Endodermal cell (in vitro differentiated cells): ENCODE results near the gene UBE2E3. TPM values are rescaled to one million over a fixed set of nuclear protein-coding genes. Genes with fewer than 3 reads are reported as not detected.
"Not testable (repeated sequence)": the region's sequence is repeated elsewhere in the genome, so short reads cannot be mapped to it uniquely, and the experiment has no call there.

Source experiments
- DNase-seq: peaks from one replicate; pipeline ENCODE4 v3.0.0-alpha.2; 2017
- H3K27ac ChIP-seq: 2 replicates; pipeline ENCODE4 v1.5.1; 2013; ENCODE audit warnings: mild to moderate bottlenecking, low read depth, low read length, moderate library complexity
- H3K27me3 ChIP-seq: 2 replicates; pipeline ENCODE4 v1.6.1; 2013; ENCODE audit warnings: mild to moderate bottlenecking, low read length, moderate library complexity; ENCODE audit not compliant: insufficient read depth, control insufficient read depth, poor library complexity, severe bottlenecking
- H3K36me3 ChIP-seq: 2 replicates; pipeline ENCODE4 v1.7.0; 2013; ENCODE audit warnings: mild to moderate bottlenecking, low read length, moderate library complexity; ENCODE audit not compliant: control insufficient read depth, insufficient read depth
- H3K4me1 ChIP-seq: one replicate; pipeline ENCODE4 v1.7.0; 2013; ENCODE audit warnings: low read length; ENCODE audit not compliant: control insufficient read depth, insufficient read depth
- H3K4me3 ChIP-seq: 2 replicates; pipeline ENCODE4 v1.5.1; 2013; ENCODE audit warnings: mild to moderate bottlenecking, low read length, moderate library complexity
- H3K9ac ChIP-seq: 2 replicates; pipeline ENCODE4 v1.6.1; 2013; ENCODE audit warnings: mild to moderate bottlenecking, low read length, moderate library complexity; ENCODE audit not compliant: poor library complexity, severe bottlenecking; ENCODE audit errors: extremely low read depth
- H3K9me3 ChIP-seq: 2 replicates; pipeline ENCODE4 v1.6.1; 2013; ENCODE audit warnings: mild to moderate bottlenecking, low read length, moderate library complexity; ENCODE audit not compliant: control insufficient read depth
- H3K27ac Mint-ChIP-seq: 2 replicates; pipeline ENCODE4 v1.8.0; 2020; ENCODE audit warnings: mixed read lengths
- H3K27me3 Mint-ChIP-seq: 2 replicates; pipeline ENCODE4 v1.8.0; 2021; ENCODE audit warnings: mild to moderate bottlenecking, mixed read lengths; ENCODE audit not compliant: insufficient read depth
- H3K36me3 Mint-ChIP-seq: 2 replicates; pipeline ENCODE4 v1.8.0; 2020; ENCODE audit warnings: low read depth, mixed read lengths
- H3K4me1 Mint-ChIP-seq: 2 replicates; pipeline ENCODE4 v1.8.0; 2020; ENCODE audit warnings: mixed read lengths
- H3K4me3 Mint-ChIP-seq: 2 replicates; pipeline ENCODE4 v1.8.0; 2020; ENCODE audit warnings: mild to moderate bottlenecking, moderate library complexity, mixed read lengths
- H3K9me3 Mint-ChIP-seq: 2 replicates; pipeline ENCODE4 v1.8.0; 2020; ENCODE audit warnings: mild to moderate bottlenecking, mixed read lengths
- CTCF ChIP-seq: fragments of 200-600 bp; sonication (generic); conservative IDR thresholded peaks from 2 replicates; pipeline ENCODE4 v1.5.0; 2021; ENCODE audit warnings: antibody characterized with exemption, mild to moderate bottlenecking
- WGBS, 2 experiments: methylation state at CpG; one replicate each; pipeline versions ENCODE4 v1.1.5 to v1.1.7; 2013; ENCODE audit warnings: missing lambda C conversion rate in 2 of 2, mixed read lengths in 1 of 2; ENCODE audit not compliant: insufficient coverage in 1 of 2, insufficient read length in 1 of 2; 5-methylcytosine and 5-hydroxymethylcytosine counted together
- total RNA-seq, 2 donors: library from RNA; stranded (reverse); fragmentation: NEBNext Ultra II Directional in 1 of 2; extraction: Animal tissue kit (Norgen Biotek cat#: 25700) in 1 of 2; gene quantifications; 2 replicates in 1 of 2; 3 replicates in 1 of 2; pipeline ENCODE4 v1.2.1, GENCODE V29; 2021

The UBE2E3 gene
- total RNA-seq, 2 donors from 2014 or later, result 84.2 to 85.0 TPM

- Histone ChIP-seq H3K4me1 (peaks cover 2% of the 10 kb centered on the region), H3K9ac (no peak overlapping the region), H3K27me3 (peaks cover 51% of the 10 kb centered on the region), H3K4me3 (no peak overlapping the region), H3K36me3 (no peaks in the 10 kb centered on the region), H3K27ac (no peak overlapping the region), H3K9me3 (no peaks in the 10 kb centered on the region)
- peaks cover 10% of the 10 kb centered on the region for H3K27me3 Mint-ChIP-seq
- H3K9me3 Mint-ChIP-seq, result no peaks in the 10 kb centered on the region
- H3K36me3 Mint-ChIP-seq, result no peaks in the 10 kb centered on the region
- WGBS, 2 experiments, result 89% methylated on average over 1 of the region's 1 CpG; no CpG with 5 or more reads in 1 of the 2 experiments
- DNase-seq, result no peak
- peaks cover 10% of the 10 kb centered on the region for H3K4me1 Mint-ChIP-seq
- no peak overlapping the region for H3K4me3 Mint-ChIP-seq
- TF ChIP-seq CTCF, result no peak
- no peak overlapping the region for H3K27ac Mint-ChIP-seq
Measured at GRCh38 chr2:180934911-180935310, 45.5 kb upstream of the UBE2E3 start.

- H3K27ac Mint-ChIP-seq, H3K9ac ChIP-seq, H3K4me1 Mint-ChIP-seq, H3K4me3 ChIP-seq, H3K36me3 Mint-ChIP-seq, H3K4me3 Mint-ChIP-seq, H3K27ac ChIP-seq, H3K9me3 ChIP-seq, DNase-seq, H3K9me3 Mint-ChIP-seq, H3K4me1 ChIP-seq, H3K36me3 ChIP-seq: not testable (repeated sequence)
- H3K27me3 ChIP-seq, result peaks cover 56% of the 10 kb centered on the region
- WGBS, 2 experiments, result 77% methylated on average over 3 of the region's 3 CpGs; no CpG with 5 or more reads in 1 of the 2 experiments
- peaks cover 10% of the 10 kb centered on the region for H3K27me3 Mint-ChIP-seq
Measured at GRCh38 chr2:180937480-180937879, 42.9 kb upstream of the UBE2E3 start.

GRCh38 chr2:180938451-180938850, 42.0 kb upstream of the UBE2E3 start:
- Mint-ChIP-seq H3K9me3 (no peaks in the 10 kb centered on the region), H3K4me3 (no peak overlapping the region), H3K36me3 (no peaks in the 10 kb centered on the region), H3K27ac (no peak overlapping the region), H3K27me3 (peaks cover 10% of the 10 kb centered on the region), H3K4me1 (peaks cover 10% of the 10 kb centered on the region)
- no peaks in the 10 kb centered on the region for H3K9me3 ChIP-seq
- no peak for TF ChIP-seq CTCF
- no peak overlapping the region for H3K9ac ChIP-seq
- DNase-seq, result no peak
- H3K27ac ChIP-seq, result no peak overlapping the region
- H3K27me3 ChIP-seq, result peaks cover 54% of the 10 kb centered on the region
- H3K4me3 ChIP-seq, result no peak overlapping the region
- peaks cover 2% of the 10 kb centered on the region for H3K4me1 ChIP-seq
- H3K36me3 ChIP-seq, result no peaks in the 10 kb centered on the region

- Histone ChIP-seq H3K9me3 (no peaks in the 10 kb centered on the region), H3K9ac (no peak overlapping the region), H3K36me3 (no peaks in the 10 kb centered on the region), H3K4me3 (no peak overlapping the region), H3K4me1 (no peaks in the 10 kb centered on the region), H3K27me3 (peaks cover 21% of the 10 kb centered on the region), H3K27ac (no peak overlapping the region)
- H3K4me3 Mint-ChIP-seq, result no peak overlapping the region
- no peak for TF ChIP-seq CTCF
- H3K4me1 Mint-ChIP-seq, result no peaks in the 10 kb centered on the region
- H3K9me3 Mint-ChIP-seq, result no peaks in the 10 kb centered on the region
- no peak overlapping the region for H3K27ac Mint-ChIP-seq
- no peak for DNase-seq
- no peaks in the 10 kb centered on the region for H3K36me3 Mint-ChIP-seq
- WGBS, 2 experiments, result 100% methylated on average over 1 of the region's 1 CpG; no CpG with 5 or more reads in 1 of the 2 experiments
- peaks cover 2% of the 10 kb centered on the region for H3K27me3 Mint-ChIP-seq
Measured at GRCh38 chr2:180943275-180943674, 37.1 kb upstream of the UBE2E3 start.
